ENCODE results near the gene AP3B2.
"Not testable (repeated sequence)": the region's sequence is repeated elsewhere in the genome, so short reads cannot be mapped to it uniquely, and the experiment has no call there.

Gene AP3B2

DNA sequence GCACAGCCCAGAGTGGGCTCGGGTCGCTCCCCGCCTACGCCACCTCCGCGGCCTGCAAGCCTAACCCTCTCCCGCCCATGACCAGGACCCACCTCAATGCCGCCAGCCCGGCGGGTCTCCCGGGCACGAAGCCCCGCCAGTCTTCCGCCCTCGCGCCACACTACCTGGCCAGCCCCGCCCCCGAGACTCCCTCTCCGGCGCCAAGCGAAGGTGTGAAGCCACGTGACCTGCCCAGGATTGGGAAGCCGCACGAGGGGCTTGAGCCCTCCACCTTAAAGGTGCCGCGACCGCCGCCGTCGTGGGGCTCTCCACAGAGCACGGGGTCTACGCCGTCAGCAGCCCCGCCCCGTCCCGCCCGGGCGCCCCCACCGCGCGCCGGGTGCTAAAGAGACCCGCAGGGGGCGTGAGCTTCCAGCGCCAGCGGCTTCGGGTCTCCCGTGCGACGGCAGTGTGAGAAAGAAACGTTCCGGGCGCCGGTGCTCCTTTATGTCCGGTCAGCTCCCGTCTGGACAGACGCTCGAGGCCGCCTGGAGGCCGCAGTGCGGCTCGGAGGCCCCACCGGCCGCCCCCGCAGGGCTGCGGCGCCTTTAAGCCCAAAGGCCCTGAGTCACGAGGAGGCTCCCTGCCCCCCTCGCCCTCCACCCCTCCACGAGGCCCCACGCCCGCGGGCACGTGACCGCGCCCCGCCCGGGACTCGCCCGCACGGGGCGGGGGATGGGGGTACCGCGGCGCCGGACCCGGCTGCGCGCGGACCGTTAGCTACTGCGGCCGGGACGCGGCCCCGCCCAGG, 62.4 kb downstream of the AP3B2 start, which contains the start of gene CPEB1:
TSS of gene CPEB1 (minus strand) at position 319 of the 790 bp plus-strand sequence. CDS start 18,904 bp downstream, outside the sequence.
- no peak for DNase-seq

GRCh38 chr15:82646250-82647044, 63.2 kb downstream of the AP3B2 start:
- DNase-seq, result no peak

DNA sequence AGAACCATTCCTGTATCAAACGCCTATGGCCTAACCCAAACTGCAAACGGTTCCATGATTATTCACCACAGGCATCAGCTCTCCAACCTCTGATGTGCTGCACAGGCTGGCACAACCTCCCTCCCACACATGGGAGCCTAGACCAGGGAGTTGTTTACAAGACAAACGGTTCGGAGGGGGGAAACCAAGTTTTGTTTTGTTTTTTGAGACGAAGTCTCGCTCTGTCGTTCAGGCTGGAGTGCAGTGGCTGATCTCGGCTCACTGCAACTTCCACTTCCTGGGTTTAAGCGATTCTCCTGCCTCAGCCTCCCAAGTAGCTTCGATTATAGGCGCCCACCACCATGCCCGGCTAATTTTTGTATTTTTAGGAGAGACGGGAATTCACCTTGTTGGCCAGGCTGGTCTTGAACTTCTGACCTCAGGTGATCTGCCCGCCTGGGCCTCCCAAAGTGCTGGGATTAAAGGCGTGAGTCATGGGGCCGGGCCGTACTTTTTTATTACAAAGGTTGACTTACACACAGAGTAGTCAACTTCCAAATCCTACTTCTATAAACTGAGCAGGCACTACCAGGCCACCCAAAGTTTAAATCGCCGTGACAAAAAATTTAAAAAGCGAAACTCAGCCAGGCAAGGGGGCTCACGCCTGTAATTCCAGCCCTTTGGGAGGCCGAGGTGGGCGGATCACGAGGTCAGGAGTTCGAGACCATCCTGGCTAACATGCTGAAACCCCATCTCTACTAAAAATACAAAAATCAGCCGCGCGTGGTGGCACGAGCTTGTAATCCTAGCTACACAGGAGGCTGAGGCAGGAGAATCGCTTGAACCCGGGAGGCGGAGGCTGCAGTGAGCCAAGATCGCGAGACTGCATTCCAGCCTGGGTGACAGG, 64.5 kb downstream of the AP3B2 start:
- DNase-seq, result not testable (repeated sequence)

DNA sequence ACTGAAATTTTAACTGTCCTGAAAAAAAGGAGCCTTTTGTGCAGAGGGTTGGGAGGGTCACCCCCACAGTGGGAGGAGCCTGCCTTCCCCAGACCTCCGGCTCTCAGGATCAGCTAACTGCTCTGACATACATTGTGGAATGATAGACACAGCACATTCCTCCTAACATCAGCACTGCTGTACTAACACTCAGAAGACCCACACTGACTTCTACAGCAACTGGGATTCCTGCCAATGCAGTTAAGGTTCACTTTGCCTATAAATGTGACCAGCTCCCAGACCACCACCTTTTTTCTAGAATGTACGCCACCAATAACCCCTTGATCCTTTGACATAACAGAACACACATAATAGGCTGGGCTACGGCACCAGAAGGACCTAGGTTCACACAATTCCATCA, 65.7 kb downstream of the AP3B2 start:
- no peak for DNase-seq

- no peak for DNase-seq
These were observed 67.0 kb downstream of the AP3B2 start for GRCh38 chr15:82642656-82643055.

DNA sequence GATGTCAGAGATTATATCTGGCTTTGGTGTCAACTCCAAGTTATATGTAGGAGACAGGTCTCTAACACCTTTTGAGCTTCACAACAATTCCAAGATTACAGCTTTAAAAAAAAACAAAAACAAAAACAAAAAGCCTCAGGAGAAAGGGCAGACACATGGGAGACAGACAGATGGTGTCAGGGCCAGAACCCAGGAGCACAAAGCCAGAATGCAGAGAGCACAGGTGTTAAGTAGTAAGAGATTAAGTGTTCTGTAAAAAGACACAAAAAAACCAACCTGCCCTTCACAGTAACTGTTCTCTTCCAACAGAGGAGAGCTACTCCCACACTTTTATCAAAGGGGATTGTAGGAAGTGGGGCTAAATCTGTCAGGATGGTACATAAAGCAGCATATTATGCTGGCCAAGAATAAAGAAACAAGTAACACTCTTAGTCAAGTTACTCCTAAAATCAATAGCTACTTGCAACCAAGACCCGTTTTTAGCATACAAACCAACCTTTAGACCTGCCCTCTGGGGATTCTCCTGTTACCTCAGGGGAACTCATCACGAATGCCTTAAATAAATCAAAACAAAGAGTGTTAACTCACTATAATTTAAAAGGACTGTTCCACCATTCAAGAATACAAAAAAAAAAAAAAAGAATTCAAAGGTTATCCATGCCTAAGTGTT, 68.4 kb downstream of the AP3B2 start:
- no peak for DNase-seq

DNA sequence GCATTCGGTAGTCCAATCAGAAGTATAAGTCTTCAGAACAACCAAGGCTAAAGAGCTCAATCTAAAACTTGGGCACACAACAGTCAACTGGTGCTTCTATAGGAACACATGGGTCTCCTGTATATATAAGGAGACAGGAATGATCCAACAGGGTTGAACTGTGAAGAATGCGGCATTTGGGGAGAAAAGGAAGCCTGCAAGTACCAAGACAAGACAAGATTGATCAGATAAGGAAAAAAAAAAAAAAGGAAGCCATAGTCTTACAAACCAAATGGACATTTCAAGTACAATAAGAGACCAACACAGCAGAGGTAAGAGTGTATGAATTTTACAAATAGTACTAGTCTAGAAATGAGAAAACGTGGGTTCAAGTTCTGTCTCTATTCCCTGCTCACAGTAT, 69.0 kb downstream of the AP3B2 start:
- DNase-seq, result no peak

DNA sequence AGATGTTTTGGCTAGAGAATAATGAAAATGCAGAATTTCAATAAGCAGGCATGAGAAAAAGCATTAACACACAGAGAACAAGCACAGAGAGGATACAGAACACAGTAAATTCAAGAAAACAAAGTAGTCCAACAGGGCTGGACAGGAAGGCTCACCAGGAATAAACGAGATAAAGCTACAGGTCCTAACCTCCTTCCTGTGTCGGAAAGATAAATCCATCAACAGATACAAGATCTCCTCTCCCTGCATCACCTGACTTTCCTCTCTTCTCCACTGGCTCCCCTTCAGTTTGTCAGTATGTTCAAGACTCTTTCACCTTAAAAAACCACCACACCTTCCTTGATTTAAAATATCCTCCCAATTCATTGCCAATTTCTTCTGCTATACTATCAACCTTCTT, 73.9 kb downstream of the AP3B2 start:
- no peak for DNase-seq

DNA sequence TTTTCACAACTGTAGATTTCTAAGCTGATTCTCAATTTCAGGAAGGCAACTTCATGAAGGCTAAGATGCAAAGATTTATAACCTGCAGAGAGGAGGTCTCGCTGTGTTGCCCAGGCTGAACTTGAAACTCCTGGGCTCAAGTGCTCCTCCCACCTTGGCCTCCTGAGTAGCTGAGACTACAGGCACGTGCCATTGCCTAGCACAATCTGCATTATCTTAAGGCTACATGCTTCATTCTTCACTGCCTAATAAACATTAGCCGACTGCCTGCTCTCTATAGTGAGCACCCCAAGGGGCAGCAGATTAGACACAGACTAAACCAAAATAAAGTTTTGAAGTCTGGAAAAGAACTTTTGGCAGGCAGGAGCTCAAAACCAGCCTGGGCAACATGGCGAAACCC, 79.6 kb downstream of the AP3B2 start:
- DNase-seq, result no peak

DNA sequence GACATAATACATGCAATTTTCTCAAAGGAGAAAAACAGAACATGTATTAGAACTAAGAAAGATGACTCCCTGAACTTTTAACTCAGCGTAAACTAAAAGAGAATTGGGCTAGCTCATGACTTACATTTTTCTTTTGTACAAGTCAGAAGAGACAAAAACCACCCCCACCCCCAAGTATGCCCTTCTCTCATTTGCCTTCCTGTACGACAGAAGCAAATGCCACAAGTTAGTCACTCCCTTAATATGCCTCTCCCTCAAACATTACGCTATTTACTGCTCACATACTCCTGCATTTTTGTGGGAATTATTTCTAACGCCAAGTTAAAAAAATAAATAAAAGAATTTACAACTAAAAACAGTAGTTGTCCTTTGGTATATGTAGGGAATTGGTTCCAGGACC, 84.5 kb downstream of the AP3B2 start:
- no peak for DNase-seq

DNA sequence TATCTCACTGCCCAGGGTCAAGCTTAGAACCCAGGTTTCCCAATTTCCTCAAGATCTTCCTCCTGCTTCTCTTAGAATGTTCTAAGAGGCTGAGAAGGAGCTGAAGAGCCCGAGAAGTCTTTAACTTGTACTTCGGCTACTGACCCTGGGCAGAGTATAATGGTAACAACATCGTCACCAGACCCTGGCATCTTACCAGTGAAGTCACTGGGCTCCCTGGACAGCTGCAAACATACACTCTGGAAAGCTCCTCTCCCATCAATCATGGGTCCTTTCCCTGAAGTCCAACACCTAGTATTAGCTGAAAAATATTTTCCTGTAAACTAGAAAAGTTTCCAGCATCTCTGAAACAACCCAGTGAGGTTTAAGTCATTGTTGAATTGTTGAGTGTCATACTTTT, 85.2 kb downstream of the AP3B2 start:
- no peak for DNase-seq

DNA sequence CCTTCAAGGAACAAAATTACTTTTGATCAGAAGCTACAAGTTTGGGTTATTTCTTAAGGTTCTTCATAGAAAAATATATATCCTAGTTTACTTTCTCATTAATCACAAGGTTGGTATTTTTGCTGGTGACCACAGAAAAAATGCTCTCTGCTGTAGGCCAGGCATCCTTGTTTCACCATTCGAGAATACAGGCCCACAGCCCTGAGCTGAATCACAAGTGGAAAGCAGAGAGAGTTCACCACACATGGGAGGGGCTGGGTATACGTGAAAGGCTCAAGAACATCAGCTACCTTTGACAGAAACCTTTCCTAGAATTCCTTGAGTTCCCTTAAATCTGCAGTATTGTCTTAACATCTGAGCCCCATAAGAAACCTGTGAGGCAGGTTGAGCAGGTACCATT, 85.7 kb downstream of the AP3B2 start:
- no peak for DNase-seq

GRCh38 chr15:82621970-82622369, 87.7 kb downstream of the AP3B2 start:
- DNase-seq, result no peak

- no peak for DNase-seq
These were observed 95.9 kb downstream of the AP3B2 start for GRCh38 chr15:82613747-82614146.

- no peak for DNase-seq
These were observed 98.3 kb downstream of the AP3B2 start for GRCh38 chr15:82611348-82611747.

All from NCI-H187 treated with DMSO at 0.1 percent for 48 hours (cell line).